Ovary (tissue), 9 donors: ENCODE results near the gene ZNF277. TPM values are rescaled to one million over a fixed set of nuclear protein-coding genes. Genes with fewer than 3 reads are reported as not detected.

Experiments
- DNase-seq, 5 donors: peaks; one replicate each; pipeline ENCODE4 v3.0.0-alpha.2; 2019 to 2020
- H3K27ac ChIP-seq, 2 donors: fragments of 200-600 bp; one replicate each; pipeline versions ENCODE4 v1.5.1 to v1.8.0; 2019 to 2022
- H3K27me3 ChIP-seq: fragments of 200-600 bp; one replicate; pipeline ENCODE4 v1.8.0; 2022
- H3K36me3 ChIP-seq: fragments of 200-600 bp; sonication (generic); one replicate; pipeline ENCODE4 v1.5.1; 2019
- H3K4me1 ChIP-seq: one replicate; pipeline ENCODE4 v1.8.1; 2013; ENCODE audit warnings: mild to moderate bottlenecking, moderate library complexity; ENCODE audit not compliant: insufficient read depth
- H3K4me3 ChIP-seq: fragments of 200-600 bp; sonication (generic); one replicate; pipeline ENCODE4 v1.5.1; 2017
- H3K9me3 ChIP-seq, 2 donors: fragments of 200-600 bp in 1 of 2; sonication (generic) in 1 of 2; one replicate each; pipeline versions ENCODE4 v1.5.1 to v1.8.1; 2013 to 2019; ENCODE audit warnings: mild to moderate bottlenecking in 1 of 2, moderate library complexity in 1 of 2
- CTCF ChIP-seq, 3 donors: fragments of 450-650 bp in 2 of 3; fragments of 200-600 bp in 1 of 3; IDR thresholded peaks; one replicate each; pipeline versions ENCODE4 v1.5.1 to v1.8.0; 2016 to 2022; ENCODE audit warnings: antibody characterized with exemption in 3 of 3, mild to moderate bottlenecking in 1 of 3
- EP300 ChIP-seq: sonication (generic); formaldehyde crosslinking; IDR thresholded peaks from one replicate; pipeline ENCODE4 v1.6.1; 2017; ENCODE audit warnings: antibody characterized with exemption
- POLR2A ChIP-seq: fragments of 450-650 bp; IDR thresholded peaks from one replicate; pipeline ENCODE4 v1.6.1; 2017; ENCODE audit warnings: antibody characterized with exemption, mild to moderate bottlenecking, moderate library complexity
- WGBS, 3 donors: extraction: QIAGEN DNeasy Blood & Tissue Kit in 1 of 3; methylation state at CpG; one replicate each; pipeline versions ENCODE4 v1.1.5 to v1.1.7; 2013 to 2017; 5-methylcytosine and 5-hydroxymethylcytosine counted together
- intact Hi-C, 4 donors: fragments of 100-400 bp; cut with DNase I; formaldehyde crosslinking; loops; one replicate each; pipeline versions ENCODE4 v1.11.0 to v1.15.1; 2022 to 2023
- polyA plus RNA-seq, 2 donors: library from polyadenylated mRNA; stranded (reverse); fragments of 200-250 nt in 1 of 2; fragments of 350-450 nt in 1 of 2; fragmentation: Illumina TruSeq in 1 of 2; extraction: RNeasy Lipid Tissue Mini Kit (QIAGEN cat#74804) in 1 of 2; gene quantifications; one replicate each; pipeline ENCODE4 v1.2.3, GENCODE V29; 2013 to 2014
- total RNA-seq, 7 donors: library from RNA; depleted of rRNA in 2 of 7; stranded (reverse); fragments of >200 nt in 2 of 7; fragmentation: NEBNext Ultra II Directional in 3 of 7; extraction: Animal tissue kit (Norgen Biotek cat#: 25700) in 3 of 7; gene quantifications; one replicate each; pipeline versions ENCODE4 v1.1.0 to v1.2.4, GENCODE V29; 2016 to 2023
- donor health status: DM: no; HTN: no; CAD: no; lungs with moderate emphysema.
- donor health status: DM: no; HTN: no; CAD: no.
- donor health status: Bipolar disorder and iron deficiency.
- donor health status: DM: yes; HTN: yes; CAD: no.
- donor health status: DM: no; HTN: no; CAD: no.
- donor health status: DM: yes; HTN: yes; CAD: no.

Gene ZNF277
- total and polyA plus RNA-seq, 9 donors, result 16.4 to 27.3 (median 21.2) TPM

- 94 to 98% (median 94%) methylated on average over 2 of the region's 2 CpGs for WGBS, 3 donors
- Histone ChIP-seq H3K4me3 (no peak overlapping the region), H3K27me3 (no peaks in the 10 kb centered on the region), H3K4me1 (peaks cover 13% of the 10 kb centered on the region), H3K27ac (no peak overlapping the region), H3K36me3 (no peaks in the 10 kb centered on the region), H3K9me3 (no peaks in the 10 kb centered on the region)
- no peak for DNase-seq
- intact Hi-C loops, result no loop called here
- TF ChIP-seq EP300 (no peak), POLR2A (no peak), CTCF (IDR thresholded peaks at IDR 0.05) (no peak)
These were observed 16.4 kb upstream of the ZNF277 start for GRCh38 chr7:112190120-112190519.

GRCh38 chr7:112192236-112193154 lies 14.0 kb upstream of the ZNF277 start:
- no peak for DNase-seq
- no peak overlapping the region for H3K27ac ChIP-seq
- no peaks in the 10 kb centered on the region for H3K27me3 ChIP-seq
- no peak for TF ChIP-seq CTCF (IDR thresholded peaks at IDR 0.05)
- 81 to 90% (median 83%) methylated on average over 4 of the region's 4 CpGs for WGBS, 3 donors
- no peaks in the 10 kb centered on the region for H3K36me3 ChIP-seq
- intact Hi-C loops, result no loop called here
- no peaks in the 10 kb centered on the region for H3K9me3 ChIP-seq
- peaks cover 16% of the 10 kb centered on the region for H3K4me1 ChIP-seq
- H3K4me3 ChIP-seq, result no peak overlapping the region

- no peaks in the 10 kb centered on the region for H3K27me3 ChIP-seq
- peaks cover 15% of the 10 kb centered on the region for H3K4me1 ChIP-seq
- no peak for TF ChIP-seq CTCF (IDR thresholded peaks at IDR 0.05)
- no peak for TF ChIP-seq POLR2A
- no peak for TF ChIP-seq EP300
- no peaks in the 10 kb centered on the region for H3K9me3 ChIP-seq
- intact Hi-C loops, result no loop called here
- no peaks in the 10 kb centered on the region for H3K36me3 ChIP-seq
- no peak overlapping the region for H3K4me3 ChIP-seq
- no peak overlapping the region for H3K27ac ChIP-seq
- no peak for DNase-seq
These were observed 12.5 kb upstream of the ZNF277 start for GRCh38 chr7:112193915-112194502.

GRCh38 chr7:112195717-112196116 lies 10.8 kb upstream of the ZNF277 start:
- Histone ChIP-seq H3K4me1 (peaks cover 14% of the 10 kb centered on the region), H3K4me3 (no peak overlapping the region), H3K27me3 (no peaks in the 10 kb centered on the region), H3K9me3 (no peaks in the 10 kb centered on the region), H3K27ac (no peak overlapping the region), H3K36me3 (no peaks in the 10 kb centered on the region)
- peak in 2 of 5 donors; percentile 41 to 62 for DNase-seq
- TF ChIP-seq EP300 (no peak), POLR2A (no peak), CTCF (IDR thresholded peaks at IDR 0.05) (no peak)
- WGBS, 3 donors, result 43 to 50% (median 46%) methylated on average over 5 of the region's 5 CpGs
- intact Hi-C loops, result no loop called here
